Heart left ventricle (tissue), 13 donors: ENCODE measurements around the gene RAB22A.

Experiments used
- CTCF ChIP-seq, 12 donors: fragments of 200-600 bp; sonication (generic) in 4 of 12; IDR thresholded peaks; one replicate each; pipeline versions ENCODE4 v1.5.0 to v1.8.0; 2018 to 2022; ENCODE audit warnings: antibody characterized with exemption in 12 of 12, mild to moderate bottlenecking in 5 of 12
- POLR2A ChIP-seq, 2 donors: fragments of 450-650 bp; IDR thresholded peaks; one replicate each; pipeline ENCODE4 v1.6.1; 2017; ENCODE audit warnings: antibody characterized with exemption in 2 of 2, mild to moderate bottlenecking in 2 of 2, moderate library complexity in 2 of 2
- donor health status: ischemic (EF 13 %, LVEDD 7.1; RV severe dilation, severe dysfunction).
- donor health status: DM: no; HTN: yes; CAD: no.
- donor health status: DM: no; HTN: no; CAD: no.
- donor health status: ischemic (EF 25% LVEDD 6.9; RV normal size, moderate dysfunction).
- donor health status: ischemic (EF 25% LVEDD 5.7; RV mildly dilated, moderate dysfunction).
- donor health status: ischemic (EF 35%, LVEDD 5.7; RV mildly dilated, moderate dysfunction).
- donor health status: nonischemic (EF 11% LVEDD 7.7; RV severe dilation, severe dysfunction).
- donor health status: DM: yes; HTN: yes; CAD: no.
- donor health status: PGD.
- donor health status: ischemic (EF 29% LVEDD 5.4; RV normal size, mild dysfunction).
- donor health status: nonischemic (EF 23%, LVEDD 6.1; RV moderate dilation, normal function).

GRCh38 chr20:58392286-58392685 is 82.8 kb downstream of the RAB22A start:
- no peak for TF ChIP-seq CTCF (IDR thresholded peaks at IDR 0.05)
- TF ChIP-seq POLR2A (IDR thresholded peaks at IDR 0.05) = no peak
